Activated CD4-positive, alpha-beta T cell treated with anti-CD3 and anti-CD28 coated beads, Interleukin-2, Interleukin-4, amounts not matched to agents 100 ng/mL and 50 ng/mL, durations not matched to agents 16 hours and 8 hours (primary cell): ENCODE data around the gene PERM1.

Source experiments
- DNase-seq: peaks from one replicate; pipeline ENCODE4 v3.0.0-alpha.2; 2020; ENCODE audit warnings: low spot score

Gene PERM1

DNA sequence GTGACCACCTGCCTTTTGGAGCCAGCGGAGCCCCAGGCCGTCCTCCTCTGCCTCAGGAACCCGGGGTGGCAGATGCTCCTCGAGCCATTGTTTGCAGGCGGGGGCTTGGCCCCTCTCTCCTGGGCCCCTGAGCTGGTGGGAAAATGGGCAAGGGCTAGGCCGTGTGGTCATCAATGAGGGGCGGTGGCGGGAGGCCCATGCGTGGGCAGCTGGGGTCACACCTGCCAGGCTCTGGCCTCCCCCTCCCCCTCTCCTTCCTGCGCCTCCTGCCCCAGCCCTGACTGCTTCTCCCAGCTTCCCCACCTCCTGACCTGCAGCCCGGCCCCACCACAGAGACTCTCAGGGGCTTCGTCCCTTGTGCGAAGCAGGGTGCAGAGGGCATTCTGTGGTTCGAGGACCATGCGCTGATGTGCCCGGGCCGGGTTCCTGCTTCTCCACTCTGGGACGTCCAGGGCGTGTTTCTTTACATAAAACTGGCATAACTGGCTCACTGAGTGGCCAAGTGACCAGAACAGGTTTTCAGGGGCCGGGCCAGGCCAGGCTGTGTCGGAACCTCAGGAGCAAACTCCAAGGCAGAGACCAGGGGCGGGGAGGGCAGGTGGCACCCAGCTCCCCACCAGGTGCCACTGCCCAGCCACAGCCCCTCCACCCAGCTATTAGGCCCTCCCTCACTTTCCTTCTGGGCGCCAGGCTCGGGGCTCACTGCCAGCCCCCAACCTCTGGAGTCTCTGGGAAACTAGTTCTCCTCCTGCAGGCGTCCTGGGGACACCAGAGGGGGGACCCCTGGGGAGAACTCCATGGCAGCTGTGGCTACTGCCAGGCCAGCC lies 48.9 kb downstream of the PERM1 start:
- no peak for DNase-seq

GRCh38 chr1:932173-932510 lies 49.8 kb downstream of the PERM1 start:
- no peak for DNase-seq

GRCh38 chr1:931380-932172 lies 50.3 kb downstream of the PERM1 start:
- DNase-seq, result no peak

DNA sequence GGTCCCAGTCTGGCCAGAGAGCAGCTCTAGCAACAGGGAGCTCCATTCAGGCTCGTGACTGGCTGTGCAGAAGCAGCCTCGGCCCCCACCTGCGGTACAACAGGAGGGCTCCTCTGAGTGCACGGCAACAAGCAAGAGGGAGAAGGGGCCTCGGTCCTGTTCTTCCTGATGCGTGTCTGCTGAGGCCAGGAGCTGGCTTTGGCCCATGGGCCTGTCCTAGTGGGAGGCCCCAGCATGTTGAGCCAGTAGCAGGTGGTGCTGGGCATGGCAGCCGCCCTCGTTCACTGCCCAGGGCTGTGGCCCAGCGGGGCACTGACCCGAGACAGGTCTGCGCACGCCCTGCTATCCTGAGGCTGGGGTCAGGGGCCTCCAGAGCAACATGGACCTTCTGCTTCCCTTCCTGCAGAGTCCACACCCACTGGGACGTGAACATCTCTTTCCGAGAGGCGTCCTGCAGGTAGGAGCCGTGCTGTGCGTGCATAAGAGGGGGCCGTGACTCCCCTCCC lies 51.2 kb downstream of the PERM1 start:
- no peak for DNase-seq

- no peak for DNase-seq
Measured at GRCh38 chr1:929712-930632, 51.9 kb downstream of the PERM1 start.

DNA sequence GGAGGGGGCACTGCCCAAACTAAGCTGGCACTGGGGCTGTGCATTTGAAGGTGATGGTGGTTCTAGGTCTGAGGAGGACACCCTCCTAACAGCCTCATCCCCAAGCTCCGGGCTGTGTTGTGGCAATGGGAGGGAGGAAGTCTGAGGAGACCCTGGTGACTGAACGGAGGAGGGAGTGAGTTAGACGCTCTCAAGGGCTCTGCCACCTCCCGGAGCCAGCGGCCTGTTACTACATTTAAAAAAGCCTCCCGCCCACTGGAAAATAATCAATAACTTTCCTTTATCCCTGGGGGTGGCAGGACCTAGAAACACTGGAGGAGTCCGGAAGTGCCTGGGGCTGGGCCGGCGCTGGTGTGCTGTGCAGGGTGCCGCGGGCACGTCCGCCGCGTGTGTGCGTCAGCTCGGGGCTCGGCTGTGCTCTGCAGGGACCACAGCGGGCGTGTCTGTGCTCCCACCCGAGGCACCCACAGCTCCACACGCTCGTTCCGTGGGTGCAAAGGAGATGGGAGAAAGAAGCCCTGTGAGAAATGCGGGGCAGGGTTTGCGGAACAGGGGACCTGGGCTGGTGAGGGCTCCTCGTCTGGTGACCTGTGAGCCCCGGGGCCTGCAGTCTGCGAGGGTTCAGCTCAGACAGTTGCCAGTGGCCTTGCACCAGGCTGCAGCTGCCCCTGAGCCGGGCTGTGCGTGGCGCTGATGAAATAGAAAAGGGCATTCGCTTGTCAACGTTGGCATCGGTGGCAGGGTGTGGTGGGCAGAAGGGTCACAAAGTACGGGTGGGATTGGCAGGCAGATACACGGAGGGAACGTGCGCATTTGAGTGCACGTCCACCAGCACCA lies 52.9 kb downstream of the PERM1 start:
- DNase-seq, result no peak

DNA sequence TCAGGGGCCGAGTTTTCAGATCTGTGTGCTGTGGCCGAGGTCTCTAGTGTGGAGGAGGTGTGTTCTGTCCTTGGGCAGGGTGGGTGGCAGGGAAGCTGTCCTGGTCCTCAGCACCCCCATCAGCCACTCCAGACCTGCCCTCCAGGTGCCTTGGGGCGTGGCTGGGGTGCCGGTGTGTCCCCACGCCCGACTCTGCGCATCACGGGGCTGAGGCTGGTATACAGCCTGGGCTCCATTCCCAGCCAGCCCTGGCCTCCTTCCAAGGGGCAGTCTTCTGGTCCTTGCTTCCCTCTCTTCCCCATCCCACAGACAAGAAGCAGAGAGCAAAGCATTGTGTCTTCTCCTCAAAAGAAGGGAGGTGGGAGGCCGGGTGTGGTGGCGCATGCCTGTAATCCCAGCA lies 54.1 kb downstream of the PERM1 start:
- no peak for DNase-seq

GRCh38 chr1:927234-927633 lies 54.7 kb downstream of the PERM1 start:
- no peak for DNase-seq

- DNase-seq, result no peak
Measured at GRCh38 chr1:925561-926421, 56.1 kb downstream of the PERM1 start.
